Occipital lobe (tissue), 2 donors: ENCODE measurements around the gene FBXL16. TPM values are rescaled to one million over a fixed set of nuclear protein-coding genes. Genes with fewer than 3 reads are reported as not detected.

Experiments
- DNase-seq: peaks from one replicate; lab custom pipeline; 2025; lab: John Stamatoyannopoulos, UW
- total RNA-seq: library from RNA; depleted of rRNA; stranded (reverse); fragments of >200 nt; gene quantifications from one replicate; pipeline ENCODE4 v1.2.3, GENCODE V29; 2014

Gene FBXL16
- total RNA-seq, 1 donor from 2014 or later: 3.7 TPM

DNA sequence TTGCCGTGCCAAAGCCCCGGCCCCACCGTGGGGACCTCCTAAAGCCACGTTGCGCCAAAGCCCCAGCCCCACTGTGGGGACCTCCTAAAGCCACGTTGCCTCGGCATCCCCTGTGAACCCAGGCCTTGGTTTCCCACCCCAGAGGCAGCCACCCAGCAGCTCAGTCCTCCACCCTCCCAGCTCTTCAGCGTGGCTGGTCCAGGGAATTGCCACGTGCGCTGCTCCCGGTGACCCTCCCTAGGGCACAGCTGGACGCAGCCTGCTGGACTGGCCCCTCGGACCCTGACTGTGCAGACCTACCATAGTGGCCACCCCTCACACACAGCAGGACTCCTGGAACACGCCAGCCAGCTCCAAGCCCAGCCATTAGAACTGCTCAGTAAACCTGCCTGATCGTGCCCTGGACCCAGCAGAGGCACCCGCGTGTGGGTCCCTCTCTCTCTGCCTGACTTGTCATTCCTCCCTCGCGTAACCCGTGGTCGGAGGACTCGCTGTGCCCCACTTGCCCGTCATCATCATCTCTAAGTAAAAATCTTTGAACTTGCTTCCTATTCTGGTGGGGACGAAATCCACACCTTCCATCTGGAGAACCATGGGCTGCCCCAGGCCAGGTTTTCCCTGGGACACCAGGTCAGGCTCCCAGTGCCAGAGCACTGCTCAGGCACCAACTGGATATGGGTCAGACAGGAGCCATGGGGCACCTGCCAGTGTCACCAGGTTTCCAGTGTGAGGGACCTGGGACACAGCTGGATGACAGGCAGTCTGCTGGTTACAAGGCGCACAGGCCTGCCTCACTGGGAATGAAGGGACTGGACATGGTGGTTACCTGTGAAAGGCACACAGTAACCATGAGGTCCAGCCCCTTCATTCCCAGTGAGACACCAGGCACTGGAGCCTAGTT lies 29.6 kb upstream of the FBXL16 start:
- DNase-seq: no peak

DNA sequence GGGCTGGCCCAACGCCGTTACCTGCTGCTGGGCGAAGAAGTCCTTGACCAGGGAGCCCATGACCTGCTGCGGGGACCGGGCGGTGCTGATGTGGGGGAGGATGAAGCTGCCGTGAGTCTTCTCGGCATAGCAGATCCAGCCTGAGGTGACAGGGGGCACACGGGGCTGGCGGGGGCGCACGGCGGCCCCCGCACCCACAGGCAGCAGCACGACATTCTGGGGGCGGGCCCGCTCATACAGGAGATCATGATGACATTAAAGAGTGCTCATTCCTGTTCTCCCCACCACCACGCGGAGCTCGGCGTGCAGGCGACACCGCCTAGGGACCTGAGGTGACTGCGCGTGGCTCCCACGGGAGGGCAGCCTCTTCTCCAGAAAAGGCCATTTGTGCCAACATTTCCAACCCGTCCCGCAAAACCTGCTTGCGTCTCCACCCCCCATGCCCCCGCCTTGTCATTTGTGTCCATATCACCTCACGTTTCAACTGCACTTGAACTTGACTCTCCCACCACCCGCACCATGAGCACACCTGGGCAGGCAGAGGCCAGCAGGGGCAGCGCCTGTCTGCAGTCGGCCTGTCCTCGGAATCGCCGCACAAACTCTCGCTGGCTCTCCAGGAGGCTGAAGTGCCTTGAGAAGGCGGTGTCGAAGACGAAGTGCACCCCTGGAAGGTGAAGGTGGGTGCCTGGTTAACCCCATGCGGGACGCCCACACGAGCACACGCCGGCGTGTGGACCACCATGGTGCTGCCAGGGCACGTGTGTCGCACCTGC lies 28.8 kb upstream of the FBXL16 start:
- DNase-seq: no peak

DNA sequence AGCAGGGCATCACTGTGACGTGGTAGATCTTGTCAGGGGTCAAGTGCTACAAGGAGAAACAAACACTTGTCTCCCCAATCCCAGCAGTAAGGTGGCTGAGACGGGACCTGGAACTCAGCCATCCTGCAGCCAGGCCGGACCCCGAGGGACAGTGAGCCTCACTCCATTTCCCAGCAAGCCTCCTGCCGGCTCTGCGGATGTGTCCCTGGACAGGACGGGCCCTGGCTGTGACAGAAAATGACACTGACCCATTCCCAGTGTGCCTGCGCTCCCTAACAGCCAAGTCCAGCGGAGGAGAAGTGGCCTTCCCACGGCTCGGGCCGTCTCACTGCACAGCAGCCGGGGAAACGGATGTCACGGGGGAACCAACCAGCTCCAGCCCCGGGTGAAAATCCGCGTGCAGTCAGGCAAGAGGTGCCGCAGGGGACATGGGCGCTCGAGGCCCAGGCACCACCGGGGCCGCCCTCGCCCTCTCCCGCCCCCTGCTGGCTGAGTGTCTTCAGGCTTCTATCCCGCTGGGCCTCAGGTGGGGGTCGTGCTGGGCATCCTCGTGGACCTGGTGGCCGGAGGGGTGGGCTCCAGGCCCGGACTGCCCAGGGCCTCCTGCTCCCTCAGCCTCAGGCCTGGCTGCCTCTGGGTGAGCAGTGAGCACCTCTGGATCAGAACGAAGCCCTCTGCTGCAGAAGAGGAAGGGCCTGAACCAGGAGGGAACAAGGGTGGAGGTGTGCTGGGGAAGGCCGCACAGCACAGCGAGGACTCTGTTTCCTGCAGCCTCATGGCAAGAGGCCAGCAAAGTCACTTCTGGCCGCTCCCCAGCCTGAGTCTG lies 28.0 kb upstream of the FBXL16 start:
- DNase-seq: no peak

DNA sequence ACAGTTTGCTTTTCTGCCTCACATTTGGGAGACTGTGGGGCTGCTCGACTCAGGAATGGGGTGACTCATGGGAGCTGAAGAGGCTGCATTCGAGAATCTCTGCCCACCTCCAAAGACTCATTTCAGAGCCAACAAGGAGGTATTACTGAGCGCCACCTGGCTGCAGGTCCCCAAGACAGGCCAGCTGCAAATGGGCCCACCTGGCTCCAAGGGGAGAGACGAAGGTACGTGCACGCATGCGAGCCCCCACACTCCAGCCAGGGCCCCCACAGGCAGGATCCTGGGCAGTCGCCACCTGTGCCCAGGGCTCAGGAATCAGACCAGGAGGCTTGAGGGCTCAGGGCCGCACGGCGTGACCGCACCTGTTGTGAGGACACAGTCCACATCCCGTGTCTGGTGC lies 27.3 kb upstream of the FBXL16 start:
- no peak for DNase-seq

DNA sequence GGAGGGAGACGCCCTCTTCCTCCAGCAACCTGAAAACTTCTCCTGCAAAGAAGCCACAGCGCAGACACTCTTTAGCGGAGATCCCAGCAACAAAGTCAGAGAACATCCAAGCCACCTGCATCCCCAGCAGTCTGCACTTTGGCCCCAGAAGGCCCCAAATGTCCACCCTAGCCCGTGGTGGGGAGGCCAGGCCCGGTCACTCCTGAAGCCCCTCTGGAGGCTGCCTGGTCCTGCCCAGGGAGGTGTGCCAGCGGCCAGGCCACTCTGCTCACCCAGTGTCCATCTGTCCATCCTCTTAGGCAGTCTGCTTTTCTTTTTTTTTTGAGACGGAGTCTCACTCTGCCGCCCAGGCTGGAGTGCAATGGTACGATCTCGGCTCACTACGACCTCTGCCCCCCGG lies 26.7 kb upstream of the FBXL16 start:
- no peak for DNase-seq

DNA sequence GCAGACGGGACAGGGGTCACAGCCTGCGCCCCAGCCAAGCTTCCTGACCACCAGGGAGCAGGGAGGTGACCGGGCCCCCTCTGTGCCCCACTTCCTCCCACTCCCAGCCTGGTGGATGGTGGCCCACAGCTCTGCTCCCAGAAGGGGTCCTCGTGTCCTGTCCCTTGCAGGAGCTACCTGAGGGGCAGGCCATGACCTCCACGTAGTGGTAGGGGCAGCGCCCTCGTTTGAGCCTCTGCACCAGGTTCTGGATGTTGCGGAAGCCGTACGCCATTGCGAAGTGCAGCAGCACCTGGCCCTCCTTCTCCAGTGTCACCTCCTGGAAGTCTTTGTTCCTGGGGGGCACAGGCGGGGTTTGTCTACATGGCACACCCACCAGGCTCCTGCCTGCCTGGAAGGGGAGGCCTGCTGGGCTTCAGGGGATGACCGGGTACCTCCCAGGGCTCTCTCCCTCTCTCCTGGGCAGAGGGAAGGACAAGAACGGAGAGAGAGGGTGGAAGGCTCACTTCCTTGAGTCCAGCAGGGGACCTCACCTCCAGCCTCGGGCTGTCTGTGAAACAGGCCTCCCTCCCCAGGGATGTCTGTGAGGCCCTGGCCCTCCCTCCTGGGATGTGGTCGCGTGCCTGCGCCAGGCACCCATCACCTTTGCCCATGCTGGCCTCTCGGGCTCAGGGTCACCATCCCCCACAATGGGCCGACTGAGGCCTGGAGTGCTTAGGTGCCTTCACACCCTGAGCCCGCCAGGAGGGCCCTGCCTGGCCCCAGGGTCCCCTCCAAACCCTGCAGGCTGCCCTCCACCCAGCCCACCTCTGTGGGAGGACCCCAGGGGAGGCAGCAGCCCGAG lies 25.3 kb upstream of the FBXL16 start:
- DNase-seq: no peak

DNA sequence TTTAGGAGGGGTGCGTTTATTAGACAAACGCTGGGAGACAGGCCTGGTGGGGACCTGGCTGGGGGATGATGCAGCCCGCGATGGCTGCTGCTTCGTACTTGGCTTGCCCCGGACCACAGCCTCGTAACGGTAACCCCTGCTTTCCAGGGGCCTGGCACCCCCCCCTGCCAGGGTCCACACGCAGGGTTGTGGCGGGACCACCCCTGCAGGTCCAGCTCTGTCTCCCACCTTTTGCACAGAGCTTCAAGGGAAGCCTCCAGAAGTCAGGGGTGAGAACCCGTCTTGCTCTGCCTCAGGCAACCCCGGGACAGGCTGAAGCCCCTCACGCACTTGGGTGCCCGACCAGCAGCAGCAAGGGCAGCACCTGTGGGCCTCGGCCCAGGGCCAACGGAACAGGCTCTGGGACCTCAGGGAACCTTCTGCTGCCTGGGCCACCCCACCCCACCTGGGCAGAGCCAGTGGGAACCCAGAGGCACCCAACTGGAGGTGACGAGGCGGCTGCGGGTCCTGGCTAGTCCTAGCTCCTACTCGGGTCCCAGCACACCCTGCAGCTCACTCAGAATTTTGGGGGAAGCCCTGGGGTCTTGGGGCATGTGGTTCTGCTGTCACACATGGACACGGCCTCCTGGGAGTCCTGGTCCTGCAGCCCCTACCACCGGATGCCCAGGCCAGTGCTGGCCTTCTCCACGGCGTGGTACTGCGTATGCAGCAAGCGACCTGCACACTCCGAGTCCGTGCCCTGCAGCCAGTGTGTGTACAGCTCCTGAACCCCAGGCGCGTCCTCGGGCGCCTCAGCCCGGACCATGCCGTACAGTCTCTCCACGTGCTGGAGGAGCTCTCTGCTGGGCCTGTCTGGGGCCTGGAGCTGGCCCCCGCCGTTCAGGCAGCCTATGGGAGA lies 24.4 kb upstream of the FBXL16 start:
- no peak for DNase-seq

DNA sequence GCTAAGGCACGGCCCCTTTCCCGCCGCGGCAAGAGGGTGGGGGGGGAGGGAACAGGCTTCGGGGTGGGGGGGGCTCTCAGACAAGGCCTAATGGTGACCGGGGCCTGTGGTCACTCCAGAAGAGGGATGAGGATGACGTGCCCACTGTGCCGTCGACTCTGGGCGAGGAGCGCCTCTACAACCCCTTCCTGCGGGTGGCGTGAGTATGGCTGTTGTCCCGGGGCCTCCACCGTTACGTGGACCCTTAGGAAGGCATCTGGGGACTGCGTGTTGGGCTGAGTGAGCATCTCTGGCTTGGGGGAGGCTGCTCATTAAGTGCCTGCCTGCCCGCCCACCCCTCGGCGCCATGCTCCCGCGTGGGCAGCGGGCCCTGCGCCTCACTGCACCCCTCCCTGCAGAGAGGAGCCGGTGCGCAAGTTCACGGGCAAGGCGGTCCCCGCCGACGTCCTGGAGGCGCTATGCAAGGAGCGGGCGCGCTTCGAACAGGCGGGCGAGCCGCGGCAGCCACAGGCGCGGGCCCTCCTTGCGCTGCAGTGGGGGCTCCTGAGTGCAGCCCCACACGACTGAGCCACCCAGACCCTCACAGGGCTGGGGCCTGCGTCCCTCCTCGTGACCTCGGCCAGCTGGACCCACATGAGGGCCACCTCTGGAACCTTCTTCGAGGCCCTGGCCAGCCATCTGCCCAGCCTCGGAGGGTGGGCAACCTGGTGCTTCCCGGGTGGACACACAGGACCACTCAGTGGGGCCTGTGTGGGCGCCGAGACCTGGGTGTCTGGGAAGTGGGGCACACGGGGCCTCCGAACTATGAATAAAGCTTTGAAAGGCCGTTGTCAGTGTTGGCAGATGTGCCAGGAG lies 23.5 kb upstream of the FBXL16 start:
- DNase-seq: no peak

DNA sequence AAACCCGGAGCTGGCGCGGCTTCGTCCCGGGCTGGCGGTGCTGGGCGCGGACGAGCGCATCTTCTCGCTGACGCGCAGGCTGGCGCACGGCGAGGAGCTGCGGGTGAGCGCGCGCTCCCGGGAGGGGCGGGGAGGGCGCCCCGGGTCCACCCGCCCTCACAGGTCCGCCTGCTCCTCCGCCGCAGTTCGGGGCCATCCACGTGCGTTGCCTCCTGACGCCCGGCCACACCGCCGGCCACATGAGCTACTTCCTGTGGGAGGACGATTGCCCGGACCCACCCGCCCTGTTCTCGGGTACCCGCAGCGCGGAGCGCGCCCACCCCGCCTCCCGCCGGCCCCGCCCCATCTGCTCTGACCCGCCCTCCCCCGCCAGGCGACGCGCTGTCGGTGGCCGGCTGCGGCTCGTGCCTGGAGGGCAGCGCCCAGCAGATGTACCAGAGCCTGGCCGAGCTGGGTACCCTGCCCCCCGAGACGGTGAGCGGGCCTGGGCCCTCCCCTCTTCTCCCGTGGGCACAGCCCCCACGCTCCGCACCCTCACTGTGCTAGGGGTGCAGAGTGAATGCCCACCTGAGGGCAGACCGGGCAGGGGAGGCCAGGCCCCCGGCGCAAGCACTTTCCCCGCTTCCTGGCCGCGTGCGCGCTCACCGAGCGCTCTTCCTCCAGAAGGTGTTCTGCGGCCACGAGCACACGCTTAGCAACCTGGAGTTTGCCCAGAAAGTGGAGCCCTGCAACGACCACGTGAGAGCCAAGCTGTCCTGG lies 22.7 kb upstream of the FBXL16 start:
- peak; percentile 53 for DNase-seq

DNA sequence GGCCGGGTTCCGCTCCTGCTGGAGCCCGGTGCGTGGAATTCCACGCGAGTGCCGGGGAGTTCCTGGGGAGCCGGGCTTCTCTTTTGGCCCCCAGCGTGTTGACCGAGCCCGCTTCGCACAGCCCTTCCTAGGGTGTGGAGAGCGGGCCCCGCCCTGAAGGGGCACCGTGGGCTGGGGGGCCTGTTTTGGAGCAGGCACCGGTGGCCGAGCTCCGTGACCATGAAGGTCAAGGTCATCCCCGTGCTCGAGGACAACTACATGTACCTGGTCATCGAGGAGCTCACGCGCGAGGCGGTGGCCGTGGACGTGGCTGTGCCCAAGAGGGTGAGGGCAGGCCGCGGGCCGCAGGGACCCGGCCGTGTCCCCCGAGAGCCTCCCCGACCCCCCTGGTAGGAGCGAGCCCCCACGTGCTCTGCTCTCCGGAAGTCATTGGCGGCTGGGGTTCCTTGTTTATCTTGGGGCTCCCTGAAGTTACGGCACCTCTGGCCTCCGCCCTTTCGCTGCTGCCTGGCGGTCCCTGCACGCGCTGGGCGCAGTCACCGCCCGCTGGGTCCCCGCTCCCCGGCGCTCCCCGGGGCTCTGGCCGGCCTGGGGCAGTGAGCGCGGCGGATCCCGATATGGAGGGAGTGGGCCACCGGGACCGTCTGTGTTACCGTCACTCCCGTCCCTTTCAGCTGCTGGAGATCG lies 21.8 kb upstream of the FBXL16 start:
- DNase-seq: no peak

DNA sequence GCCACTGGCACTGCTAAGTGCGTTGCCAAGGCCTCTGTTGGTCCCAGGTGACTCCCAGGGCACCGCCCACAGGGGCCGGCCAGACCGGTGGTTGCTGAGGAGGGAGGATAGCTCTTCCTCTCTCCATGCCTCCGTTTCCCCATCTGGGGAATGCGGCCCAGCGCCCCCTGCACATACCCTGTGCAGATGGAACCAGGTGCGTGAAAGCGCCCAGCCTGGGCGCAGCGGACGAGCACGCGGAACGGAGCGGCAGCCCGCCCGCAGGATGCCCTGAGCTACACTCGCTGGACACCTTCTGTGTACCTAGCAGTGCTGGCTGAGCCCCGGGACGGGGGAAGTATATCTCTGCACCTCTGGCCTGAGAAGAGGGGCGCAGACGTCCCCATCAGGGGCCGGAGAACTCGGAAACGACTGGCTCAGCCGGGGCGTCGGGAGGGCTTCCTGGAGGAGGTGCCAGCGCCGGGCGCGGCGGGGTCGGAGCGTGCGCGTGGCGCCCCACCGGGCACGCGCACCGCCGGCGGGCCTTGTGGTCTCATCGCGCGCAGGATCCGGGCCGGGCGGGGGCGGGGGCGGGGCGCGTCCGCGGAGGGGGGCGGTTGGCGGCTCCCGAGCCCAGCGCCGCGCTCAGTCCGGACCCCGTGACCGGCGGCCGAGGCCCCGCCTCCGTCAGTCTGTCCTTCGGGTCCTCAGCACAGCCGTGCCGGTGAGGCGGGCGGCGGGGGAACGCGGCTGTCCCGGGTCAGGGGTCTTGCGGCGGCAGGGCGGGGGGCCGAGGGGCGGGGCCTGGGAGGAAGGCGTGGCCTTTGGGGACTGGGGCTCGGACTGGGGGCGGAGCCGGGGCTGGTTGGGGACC lies 21.1 kb upstream of the FBXL16 start, which contains the start of the genes CCDC78 and HAGHL:
Gene CCDC78, minus strand, starts transcription at position 6 of the 853 bp plus-strand sequence. CDS start 76 bp downstream, outside the sequence.
Gene HAGHL, plus strand, starts transcription at position 669 of the 853 bp plus-strand sequence. CDS start 404 bp downstream, outside the sequence.
- DNase-seq: peak; percentile 62

DNA sequence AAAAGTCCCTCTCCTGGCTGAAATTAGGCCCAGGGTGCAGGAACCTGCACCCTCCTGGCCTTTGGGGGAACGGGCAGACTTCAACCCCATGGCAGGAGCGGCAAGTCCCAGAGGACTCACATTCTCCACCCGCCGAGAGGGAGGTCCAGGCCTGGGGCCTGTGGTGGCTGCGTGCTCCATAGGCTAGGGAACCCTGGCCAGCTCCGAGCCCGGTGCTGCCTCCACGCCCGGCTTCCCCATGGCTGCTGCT lies 20.5 kb upstream of the FBXL16 start:
- DNase-seq: no peak

DNA sequence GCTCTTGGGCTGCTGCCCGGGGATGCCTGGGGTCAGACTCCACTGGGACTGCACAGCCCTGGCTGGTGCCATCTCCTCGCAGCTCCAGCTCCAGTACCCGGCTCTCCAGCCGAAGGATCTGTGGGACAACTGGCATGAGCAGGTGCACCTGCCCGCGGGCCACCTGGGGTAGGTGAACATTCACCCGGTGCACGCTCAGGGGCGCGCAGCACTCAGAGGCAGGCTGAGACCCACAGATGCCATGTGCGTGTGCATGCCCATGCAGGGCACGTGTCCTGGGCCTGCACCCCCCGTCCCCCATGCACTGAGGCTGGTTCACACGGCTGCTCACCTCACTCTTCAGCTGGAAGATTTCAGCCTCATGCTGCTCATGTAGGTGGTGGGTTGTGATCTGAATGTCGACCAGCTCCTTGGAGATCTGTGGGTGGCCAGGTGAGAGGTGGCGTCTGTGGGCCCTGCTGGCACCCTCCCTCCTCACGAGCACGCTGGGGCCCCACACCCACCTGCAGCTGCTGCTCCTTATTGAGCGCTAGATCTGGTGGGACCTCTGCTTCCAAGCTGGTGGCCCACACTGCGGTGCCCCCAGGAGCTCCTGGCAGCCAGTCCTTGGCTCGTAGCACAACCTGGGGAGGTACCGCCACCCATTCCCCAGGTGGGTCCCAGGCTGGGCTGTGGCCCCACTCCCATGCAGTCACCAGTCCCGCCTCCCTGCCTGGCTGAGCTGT lies 20.0 kb upstream of the FBXL16 start:
- DNase-seq: no peak

DNA sequence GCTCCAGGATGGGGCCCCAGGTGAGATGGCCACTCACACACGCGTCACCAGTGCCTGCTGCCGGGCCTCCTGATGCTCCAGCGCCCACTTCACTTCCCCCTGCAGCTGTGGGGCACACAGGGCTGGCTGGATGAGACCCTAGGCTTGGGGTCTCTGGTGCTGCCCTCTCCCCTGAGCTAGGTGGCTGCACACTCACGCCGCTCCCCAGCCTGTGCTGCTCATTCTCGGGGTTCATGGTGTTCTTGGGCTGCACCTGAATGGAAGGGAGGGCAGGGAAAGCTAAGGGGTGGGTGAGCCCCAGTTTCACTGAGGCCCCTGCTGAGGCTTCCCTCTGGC lies 19.4 kb upstream of the FBXL16 start:
- DNase-seq: no peak

DNA sequence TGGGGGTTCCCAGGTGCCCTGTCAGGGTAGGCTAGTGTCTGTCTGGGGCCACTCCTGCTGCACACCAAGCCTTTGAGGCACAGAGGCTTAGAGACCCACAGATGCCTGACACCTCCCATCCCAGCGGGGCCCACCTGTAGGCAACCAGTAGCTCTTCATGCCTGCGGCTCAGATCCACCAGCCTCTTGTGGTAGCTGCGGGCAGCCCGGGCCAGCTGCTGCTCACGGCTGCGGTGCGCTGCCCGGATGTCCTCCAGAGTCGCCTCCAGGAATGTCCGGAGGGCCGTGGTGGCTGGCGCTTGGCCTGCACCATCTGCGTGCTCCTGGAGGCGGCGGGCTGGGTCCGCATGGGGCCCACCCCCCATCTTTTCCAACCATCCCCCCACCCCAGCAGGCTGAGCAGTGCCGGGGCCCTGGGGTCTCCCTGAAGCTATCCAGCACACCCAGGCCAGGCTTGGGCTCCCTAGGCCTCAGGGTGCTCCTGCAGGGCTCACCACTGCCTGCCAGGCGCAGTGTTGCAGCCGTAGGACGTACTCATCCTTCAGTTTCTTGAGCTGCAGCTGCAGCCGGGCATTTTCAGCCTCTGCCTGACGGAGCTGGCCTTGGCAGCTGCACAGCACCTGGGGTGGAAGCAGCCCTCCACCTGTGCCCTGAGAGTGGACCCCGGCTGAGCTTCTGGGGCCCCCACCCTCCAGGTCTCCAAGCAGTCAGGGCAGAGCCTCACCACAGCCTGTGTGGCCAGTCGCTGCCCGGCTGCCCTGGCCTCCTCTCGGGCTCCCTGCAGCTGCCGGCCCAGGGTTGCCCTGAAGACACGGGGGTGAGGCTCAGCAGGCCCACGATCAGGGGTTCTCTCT lies 18.8 kb upstream of the FBXL16 start:
- DNase-seq: no peak
